Tongue (tissue), 2 donors: ENCODE data around the gene MAN1C1. TPM values are rescaled to one million over a fixed set of nuclear protein-coding genes. Genes with fewer than 3 reads are reported as not detected.

Experiments used
- DNase-seq: peaks from one replicate; pipeline ENCODE4 v3.0.0-alpha.2; 2015
- total RNA-seq: library from RNA; depleted of rRNA; stranded (reverse); fragments of >200 nt; gene quantifications from one replicate; pipeline ENCODE4 v1.2.3, GENCODE V29; 2014

MAN1C1 gene
- total RNA-seq, 1 donor from 2014 or later: 8.7 TPM

DNA sequence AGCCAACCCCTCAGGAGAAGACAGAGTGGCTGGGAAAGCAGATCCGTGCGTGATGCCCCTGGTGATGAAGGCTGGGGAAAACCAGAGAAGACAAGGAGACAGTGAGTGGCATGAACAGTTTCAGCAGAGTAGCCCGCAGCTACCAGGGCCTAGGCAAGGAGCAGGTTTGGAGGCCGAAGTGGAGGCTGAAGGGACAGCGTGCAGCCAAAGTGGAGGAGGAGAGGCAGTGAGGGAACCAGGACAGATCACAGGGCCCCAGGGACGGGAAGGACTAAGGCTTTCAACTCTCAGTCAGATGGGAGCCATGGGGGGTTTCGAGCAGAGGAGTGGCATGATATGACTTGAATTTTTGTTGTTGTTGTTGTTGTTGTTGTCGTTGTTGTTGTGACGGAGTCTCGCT lies 123.5 kb downstream of the MAN1C1 start:
- DNase-seq: no peak

DNA sequence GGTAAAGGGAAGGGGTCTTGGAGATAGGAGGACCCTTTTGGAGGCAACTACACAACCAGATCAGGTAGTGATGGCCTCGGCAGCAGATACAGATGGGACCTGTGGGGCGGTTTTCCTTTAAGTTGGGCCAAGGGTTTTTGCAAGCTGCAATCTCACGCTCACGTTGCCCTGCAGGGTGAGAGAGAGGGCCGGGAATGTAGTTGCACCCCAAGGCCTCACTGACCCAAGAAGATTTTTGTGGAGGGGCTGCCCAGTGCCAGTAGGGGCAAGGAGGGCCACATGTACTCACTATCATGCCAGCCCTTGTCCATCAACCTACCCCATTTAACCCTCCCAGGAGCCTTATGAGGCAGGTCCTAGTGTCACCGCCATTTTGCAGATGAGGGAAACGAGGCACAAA lies 125.7 kb downstream of the MAN1C1 start:
- DNase-seq: no peak

DNA sequence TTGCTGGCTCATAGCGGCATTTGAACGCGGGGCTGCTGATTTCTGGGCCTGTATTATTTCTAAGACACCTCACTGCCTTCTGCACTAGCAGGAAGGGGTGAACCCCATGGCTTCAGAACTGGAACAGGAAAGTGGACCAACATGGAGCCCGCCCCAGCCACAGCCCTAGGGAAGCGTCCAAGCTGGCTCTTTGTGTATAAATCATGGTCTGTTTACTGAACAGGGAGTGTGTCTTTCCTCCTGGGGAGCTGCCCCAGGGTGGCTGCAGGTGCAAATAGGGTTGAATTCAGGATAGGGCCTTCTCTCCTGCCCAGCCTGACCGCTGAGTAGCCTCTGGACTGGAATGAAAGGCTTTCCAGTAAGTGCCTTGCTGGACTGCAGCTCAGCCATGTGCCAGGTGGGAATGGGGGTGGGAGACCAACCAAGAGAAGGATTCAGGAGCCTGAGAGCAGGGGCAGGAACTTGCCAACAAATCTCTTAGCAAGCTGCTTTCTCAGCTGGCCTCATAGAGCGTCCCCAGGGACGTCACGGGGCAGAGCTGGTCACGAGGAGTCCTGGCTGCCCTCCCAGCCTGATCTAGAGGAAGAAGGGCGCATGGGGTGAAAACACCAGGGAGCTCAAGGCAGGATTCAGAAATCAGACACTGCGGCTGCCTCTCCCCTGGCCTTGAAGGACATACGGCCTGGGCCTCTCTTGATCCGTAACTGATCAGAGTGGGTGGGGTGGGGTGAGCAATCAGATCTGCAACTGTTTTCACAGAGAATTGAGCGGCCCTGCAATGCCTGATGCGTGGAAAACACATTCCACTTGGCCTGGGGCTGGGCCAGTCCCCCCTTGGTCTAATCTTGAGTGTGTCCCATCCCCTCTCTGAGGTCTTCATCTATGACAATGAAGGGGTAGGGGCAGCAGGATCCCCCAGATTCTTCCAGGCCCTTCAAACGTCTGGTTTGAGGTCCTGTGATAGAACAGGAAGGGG lies 126.9 kb downstream of the MAN1C1 start:
- DNase-seq: peak; percentile 91

DNA sequence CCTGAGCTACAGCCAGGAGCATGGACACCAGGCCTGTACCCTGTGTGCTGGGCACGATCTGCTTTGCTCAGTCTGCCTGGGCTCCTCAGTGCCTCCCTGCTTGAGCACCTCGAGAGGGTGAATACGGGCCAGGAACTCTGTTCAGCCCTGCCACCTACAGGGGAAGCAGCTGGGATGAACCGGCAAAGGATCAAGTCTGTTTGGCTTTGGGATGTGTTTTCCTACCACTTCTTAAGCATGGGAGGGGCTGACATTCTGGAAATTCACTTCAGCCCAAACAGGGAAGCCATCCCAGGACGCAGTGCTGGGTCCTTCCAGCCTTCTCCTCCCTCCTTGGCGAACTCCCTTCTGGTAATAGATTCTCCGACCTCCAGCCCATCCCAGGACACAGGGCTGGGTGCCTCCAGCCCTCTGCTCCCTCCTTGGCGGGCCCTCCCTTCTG lies 127.6 kb downstream of the MAN1C1 start:
- DNase-seq: peak; percentile 85

DNA sequence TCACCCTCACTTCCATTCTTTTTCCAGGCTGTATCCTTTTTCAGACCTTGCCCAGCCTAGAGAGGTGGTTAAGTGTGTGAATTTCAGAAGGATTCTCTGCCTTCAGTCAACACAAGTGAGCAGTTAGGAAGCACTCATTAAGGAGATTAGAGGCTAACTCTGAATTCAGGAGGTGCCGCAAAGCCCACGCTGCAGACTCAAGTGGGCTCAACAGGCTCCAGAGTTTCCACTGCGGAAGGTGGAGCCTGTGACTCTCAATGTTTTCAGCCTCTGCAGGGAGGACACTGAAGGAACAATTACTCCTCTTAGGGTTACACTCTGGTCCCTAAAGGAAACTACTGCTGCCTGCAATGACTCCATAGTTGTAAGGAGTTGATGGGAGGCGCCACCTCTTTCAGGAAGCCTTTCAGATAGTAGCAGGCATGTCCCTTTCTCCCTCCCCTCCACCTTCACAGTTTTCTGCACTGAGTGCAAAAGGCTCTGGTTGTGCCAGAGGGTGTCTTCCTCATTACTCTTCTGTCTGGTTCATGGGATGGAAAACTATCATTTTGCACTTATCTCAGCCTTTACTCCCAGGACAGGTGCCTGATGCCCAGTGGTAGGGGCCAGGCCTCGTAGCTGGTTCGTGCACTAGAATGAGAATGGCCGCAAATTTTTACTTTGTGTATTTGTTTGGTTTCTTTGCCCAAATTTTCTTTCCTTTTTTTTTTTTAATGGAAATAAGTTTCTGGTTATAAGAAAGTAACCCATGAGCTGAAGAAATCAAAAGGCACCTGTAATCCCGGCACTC lies 128.2 kb downstream of the MAN1C1 start:
- no peak for DNase-seq

DNA sequence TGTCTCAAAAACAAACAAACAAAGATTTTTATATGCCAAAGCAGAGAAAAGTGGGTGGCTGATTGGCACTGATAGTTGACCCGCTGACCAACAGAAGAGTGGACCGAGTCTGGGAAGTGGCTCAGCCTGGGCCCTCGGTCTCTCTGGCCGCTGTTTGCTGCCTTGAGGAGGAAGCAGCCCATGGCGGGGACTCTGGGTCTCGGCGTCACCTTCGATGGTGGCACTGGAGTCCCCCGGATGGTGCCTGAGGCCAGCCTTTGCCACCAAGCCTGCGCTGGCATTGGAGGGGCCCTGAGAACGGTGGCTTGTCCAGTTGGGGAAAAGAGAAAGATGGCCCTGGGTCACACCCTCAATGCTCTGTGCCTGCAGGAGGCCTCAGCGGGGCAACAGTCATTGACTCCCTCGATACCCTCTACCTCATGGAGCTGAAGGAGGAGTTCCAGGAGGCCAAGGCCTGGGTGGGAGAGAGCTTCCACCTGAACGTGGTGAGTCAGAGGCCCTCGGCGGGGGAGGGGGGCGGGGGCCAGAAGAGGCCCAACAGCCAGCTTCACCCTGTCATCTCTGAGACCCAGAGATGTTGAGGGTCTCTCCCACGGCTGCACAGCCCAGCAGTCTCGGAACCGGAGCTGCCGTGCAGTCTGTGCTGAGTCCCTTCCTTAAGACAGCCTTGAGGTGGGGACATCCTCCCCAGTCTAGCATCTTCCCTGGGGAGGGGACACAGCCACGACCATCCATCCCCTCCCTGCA lies 129.9 kb downstream of the MAN1C1 start:
- DNase-seq: no peak

DNA sequence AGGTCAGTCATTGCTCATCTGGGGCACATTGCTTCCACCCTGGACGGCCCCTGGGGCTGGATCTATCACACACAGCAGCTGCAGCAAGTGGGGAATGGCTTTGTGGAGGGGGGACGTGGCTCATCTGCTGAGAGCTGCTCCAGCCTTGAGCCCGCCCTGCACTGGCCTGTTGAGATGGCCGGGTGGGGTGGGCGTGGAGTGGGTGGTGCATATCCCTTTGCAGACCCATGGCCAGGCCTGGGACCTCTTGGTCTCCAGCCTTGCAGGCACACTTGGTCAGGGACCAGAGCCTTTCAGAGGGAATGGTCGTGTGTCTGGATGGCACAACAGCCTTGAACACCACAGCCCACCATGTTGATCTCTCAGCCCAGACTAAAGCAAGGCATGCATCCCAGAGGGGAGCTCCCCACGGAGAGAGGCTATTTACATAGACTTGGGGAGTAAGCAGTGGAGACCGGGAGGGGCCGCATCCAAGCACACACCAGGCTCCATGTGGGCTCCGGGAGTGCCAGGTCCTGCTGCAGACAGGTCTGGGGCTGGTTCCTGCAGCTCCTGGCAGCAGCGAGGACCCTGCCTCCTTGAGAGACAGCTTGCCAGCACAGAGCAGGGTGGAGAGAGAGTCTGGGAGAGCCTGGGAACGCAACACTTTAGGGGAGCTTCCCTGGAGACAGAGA lies 130.6 kb downstream of the MAN1C1 start:
- DNase-seq: no peak

DNA sequence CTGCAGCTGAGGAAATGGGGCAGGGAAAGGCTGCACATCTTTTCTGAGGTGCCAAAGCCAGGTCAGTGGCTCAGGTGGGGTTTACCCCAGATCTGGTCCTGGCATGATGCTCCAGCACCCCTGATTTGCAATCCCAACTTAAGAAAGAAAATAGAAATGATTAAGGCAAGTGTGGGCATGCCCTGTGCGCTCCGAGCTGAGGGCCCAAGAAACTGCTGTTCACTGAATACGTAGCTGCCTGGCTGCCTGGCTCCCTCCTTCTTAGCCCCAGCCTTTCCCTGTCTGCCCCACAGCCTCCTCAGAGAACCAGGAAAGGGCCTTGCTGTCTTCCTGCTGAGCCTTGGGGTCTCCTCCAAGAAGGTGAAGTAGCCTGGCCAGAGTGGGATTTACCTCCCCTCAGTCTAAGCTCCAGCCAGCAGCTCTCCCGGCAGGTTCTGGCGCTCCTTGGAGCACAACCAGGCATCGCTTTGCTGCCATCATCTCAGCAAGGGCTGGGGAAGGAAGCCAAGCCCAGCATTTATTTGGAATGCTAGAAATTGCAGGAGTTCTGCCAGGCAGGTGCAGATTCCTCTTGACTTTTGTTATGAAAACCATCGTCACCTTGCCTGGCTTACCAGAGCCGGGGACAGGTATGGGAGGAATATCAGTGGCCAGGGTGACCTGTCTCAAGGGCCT lies 132.1 kb downstream of the MAN1C1 start:
- no peak for DNase-seq

DNA sequence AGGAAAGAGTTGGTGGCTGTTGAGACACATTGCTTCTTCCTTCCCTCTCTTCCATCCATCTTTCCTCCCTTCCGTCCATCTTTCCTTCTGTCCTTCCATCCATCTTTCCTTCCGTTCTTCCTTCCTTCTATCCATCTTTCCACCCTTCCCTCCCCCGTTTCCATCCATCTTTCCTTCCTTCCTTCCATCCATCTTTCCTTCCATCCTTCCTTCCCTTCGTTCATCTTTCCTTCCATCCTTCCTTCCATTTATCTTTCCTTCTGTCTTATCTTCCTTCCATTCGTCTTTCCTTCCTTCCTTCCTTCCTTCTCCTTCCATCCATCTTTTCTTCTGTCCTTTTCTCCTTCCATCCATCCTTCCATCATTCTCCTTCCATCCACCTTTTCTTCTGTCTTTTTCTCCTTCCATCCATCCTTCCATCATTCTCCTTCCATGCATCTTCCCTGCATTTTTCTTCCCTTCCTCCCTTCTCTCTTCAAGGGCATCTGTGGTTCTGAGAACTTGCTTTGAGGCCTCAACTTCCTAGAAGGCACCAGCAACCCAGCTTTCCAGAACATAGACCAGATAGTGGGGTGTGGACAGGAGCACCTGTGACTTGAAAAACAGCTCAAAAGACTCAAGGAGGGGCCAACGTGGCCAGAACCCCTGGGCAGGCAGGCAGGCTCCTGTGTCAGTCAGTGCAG lies 134.5 kb downstream of the MAN1C1 start:
- DNase-seq: no peak

DNA sequence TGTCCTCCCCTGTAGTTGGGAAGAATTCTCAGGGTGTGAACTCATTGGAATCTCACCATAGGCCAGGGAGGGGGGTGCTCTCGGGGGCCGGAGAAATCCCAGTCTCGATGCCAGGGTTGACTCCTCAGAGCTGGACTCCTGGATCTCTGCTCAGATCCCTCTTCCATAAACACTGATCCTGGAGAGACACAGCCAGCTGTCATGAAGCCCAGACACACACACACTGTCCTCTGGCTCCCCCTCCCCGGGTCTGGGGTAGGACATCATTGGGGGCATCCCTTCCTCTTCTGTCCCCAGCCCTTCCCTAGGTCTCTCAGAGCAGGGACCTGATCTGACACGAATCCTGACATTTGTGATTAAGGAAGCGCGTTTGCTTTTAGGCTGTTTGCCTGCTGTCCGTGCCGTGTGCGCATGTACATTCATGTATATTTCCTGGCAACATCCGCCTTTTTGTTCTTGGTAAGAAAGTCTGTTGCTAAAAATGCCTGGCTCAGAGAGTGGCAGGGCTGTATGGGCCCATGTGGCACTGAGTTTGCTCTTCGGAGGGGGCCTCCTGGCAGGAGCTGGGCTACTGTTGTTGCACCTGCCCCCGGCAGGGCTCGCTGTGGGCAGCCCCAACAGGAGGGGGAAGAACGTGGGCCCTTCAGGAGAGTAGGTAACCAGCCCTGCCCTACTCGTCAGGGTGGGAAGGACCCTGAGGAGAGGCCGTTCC lies 138.0 kb downstream of the MAN1C1 start:
- DNase-seq: peak; percentile 74

DNA sequence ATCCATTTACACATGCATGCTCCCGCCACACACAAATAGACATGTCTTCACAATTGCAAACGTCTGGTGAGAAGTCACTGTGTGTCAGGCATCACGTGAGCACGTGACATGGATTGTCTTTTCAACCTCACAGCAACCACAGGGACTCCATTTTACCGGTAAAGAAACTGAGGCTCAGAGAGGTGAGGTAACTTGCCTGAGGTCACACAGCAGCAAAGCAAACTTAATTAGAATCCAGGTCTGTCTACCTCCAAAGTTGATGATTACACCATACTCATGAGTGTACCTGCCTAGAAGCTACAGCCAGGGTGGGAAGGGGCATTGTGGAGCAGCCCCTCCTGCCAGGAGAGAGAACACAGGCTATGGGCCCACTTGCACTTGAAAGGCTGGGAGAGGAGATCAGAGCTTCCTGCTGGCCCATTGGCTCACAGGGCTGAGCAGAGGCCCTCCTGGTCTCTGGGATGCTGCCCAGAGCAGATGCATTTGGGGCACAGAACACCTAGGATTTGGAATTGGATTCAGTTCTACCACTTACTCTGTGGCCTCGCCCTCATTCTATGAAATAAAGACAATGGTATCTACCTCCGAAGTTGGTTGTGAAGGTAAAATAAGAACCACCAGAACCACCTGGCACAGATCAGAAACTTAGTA lies 139.0 kb downstream of the MAN1C1 start:
- DNase-seq: no peak

DNA sequence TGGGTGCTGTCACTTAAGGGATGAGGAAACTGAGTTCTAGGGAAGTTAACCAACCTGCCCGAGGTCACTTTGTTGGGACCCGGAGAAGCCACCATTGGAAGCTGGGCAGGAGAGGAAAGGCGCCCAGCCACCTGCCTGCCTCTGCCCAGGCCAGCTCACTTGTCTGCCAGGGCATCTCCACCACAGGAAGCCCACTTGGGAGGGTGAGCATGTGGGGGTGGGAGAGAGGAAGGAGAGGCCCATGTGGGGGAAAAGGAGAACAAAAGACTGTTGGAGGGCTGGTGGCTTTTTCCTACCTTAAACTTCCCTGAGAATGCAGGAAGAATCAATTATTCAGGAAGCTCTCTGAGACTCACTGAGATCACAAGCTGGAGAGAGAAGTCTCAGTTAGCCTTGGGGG lies 139.6 kb downstream of the MAN1C1 start:
- DNase-seq: no peak

DNA sequence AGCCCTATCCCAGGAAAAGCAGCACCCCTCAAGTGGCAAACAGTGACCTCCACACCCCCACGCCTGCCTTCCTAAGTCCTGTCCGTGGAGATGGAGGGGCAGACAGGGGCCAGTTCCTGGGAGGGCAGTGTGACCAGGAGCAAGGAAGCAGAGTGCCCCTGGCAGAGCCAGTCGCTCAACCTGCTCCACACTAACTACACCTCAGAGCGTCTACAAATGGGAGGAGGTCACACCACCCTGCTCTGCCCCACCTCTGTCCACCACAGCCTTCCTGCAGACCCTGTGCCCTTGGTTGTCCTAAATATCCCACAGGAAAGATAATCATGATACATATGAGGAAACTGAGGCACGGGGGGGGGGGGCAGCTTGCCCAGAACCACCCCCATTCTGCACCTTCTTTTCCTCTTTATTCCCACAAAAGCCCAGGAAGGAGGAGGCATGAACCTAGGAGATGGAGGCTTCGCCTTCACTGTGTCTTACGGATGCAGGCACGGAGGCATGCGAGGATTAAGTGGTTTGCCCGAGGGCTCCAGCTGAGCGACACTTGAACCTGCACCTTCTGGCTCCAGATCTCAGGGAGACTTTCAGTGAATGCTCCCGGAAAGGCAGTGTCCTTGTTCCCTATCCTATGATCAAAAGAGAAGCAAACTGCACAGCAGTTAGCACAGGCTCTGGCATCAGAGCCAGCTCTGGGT lies 140.7 kb downstream of the MAN1C1 start:
- no peak for DNase-seq

DNA sequence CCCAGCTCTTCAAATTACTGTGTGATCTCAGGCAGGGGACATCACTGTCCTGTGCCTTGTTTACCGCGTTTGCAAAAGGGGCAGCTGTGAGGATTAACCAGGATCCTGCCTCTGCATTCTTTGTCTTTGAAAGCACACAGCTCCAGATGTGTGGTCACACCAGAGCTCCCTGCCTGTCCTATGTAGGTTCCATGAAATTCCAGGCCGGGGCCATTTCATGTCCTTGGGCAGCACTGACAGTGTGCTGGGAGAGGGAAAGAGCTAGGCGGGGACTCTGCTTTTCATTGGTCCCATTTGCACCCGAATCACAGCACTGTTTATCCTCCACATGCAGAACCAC lies 141.2 kb downstream of the MAN1C1 start:
- no peak for DNase-seq

DNA sequence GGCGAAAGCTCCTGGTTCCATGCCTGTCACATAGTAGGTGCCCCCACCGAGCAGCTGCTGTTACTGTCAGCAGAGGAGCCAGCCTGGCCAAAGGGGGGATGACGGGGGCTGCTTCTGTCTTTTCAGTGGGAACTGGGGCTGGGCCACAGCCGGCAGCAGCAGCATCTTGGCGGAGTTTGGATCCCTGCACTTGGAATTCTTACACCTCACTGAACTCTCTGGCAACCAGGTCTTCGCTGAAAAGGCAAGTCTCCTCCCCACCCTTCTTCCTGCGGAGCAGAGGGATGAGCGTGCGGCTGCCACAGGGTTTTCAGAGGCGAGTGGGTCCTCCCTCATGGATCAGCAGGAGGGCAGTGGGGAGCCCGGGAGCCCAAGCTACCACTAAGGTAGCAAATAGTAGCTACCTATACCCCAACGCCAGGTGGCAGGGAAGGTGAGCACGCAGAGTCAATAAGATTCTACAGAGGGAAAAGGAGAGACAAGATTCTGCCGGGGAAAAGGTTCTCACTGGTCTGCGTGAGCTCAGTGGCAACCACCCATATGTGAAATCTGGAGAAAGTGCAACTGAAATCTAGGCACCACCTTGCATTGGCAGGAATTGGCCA lies 142.0 kb downstream of the MAN1C1 start:
- DNase-seq: no peak

DNA sequence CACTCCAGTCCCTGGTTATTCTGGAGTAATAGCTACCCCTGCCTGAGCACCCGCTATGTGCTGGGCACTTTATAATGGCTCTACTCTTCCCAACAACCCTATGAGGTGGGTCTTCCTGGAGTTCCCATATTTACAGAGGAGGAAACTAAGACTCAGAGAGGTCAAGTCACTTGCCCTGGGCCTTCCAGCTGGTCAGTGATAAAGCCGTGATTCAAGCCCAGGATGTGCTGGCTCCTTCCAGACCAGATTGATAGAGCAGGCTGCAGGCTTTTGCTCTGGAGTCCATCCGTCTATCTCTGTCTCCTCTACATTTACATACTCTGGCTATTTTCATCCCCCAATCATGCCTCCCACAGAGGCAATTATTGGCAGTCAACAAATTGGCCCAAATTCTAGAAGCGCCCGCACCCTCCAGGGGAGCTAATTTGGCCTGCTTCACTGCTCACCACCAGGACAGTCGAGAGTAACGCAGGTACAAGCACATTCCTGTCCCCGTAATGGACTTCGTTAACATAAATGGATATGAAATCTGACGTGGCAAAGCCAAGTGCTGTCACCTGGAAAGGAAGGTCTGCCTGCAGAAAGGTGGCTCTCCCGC lies 143.6 kb downstream of the MAN1C1 start:
- DNase-seq: no peak

DNA sequence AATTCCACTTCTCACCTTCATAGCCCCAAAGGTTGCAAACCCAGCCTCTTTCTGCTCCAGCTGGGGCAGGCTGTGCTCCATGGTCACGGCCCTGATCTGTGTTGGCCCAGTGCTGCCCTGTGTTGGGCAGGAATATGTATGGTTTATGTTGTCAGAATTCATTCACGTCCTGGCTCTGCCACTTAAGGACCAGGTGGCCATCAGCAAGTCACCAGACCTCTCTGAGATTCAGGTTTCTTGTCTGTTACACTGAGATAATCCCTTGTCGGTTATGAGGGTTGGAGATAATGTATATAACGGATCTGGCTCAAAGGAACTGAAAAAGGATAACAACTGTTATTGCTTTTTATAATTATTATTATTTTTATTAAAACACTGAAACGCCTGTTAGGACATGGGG lies 144.3 kb downstream of the MAN1C1 start:
- DNase-seq: no peak

DNA sequence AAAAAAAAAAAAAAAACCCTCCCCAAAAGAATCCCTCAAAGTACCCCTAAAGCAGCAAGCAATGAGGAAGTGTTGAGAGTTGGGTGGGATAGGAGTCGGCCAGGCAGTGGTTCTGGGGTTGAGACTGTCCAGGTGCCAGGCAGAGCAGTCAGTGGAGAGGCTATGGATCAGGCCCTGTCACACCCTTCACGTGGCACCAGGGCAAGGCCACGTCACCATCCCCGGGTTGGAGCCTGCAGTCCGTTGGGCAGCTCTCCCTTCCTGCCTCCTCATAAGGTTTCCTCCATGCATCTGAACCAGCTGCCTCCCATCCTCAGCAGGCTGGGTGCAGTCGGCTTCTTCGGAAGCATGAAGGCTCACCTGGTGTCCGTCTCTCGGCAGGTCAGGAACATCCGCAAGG lies 146.9 kb downstream of the MAN1C1 start:
- no peak for DNase-seq
